ENCODE measurements around the gene NRAS.

NRAS gene

DNA sequence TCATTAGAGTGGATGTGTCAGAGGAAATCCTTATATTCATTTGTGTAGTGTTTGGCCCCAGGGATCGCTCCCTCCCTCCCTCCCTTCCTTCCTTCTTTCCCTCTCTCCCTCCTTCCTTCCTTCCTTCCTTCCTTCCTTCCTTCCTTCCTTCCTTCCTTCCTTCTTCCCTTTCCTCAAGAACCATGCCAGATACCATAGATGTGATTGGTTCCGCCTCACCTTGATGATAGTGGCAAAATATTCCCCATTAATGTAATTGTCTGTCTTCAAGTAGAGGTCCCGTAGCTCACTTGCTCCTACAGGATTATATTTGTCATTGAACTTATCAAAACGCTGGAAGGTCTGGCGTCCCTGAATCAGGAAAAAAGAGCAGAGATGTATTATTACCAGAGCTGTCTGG, 38.9 kb downstream of the NRAS start:
- H3K4me3 ChIP-seq (ENCODE audit: low read depth, low read length) = no peak overlapping the region
- TF ChIP-seq CTCF (IDR thresholded peaks at IDR 0.05; ENCODE audit: borderline replicate concordance, insufficient read depth, low read depth, low read length) = no peak

DNA sequence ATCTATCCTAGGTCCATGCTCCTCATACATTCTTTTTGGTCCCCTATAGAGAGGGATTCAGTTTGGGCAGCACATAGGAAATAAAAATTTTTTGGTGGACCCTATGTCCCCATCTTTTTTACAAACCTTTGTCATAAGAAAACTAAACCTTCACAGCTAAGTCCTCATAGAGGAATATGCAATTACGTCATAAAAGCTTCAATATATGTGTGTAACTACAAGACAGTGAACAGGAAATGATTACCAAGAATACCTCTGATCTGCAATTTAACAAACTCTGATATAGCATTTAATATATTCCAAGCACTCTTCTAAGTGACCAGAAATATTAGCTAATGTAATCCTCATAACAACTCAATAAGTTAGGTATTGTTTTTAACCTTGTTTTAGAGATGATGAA, 40.5 kb downstream of the NRAS start:
- H3K4me3 ChIP-seq (ENCODE audit: low read depth, low read length) = no peak overlapping the region
- no peak for TF ChIP-seq CTCF (IDR thresholded peaks at IDR 0.05; ENCODE audit: borderline replicate concordance, insufficient read depth, low read depth, low read length)

DNA sequence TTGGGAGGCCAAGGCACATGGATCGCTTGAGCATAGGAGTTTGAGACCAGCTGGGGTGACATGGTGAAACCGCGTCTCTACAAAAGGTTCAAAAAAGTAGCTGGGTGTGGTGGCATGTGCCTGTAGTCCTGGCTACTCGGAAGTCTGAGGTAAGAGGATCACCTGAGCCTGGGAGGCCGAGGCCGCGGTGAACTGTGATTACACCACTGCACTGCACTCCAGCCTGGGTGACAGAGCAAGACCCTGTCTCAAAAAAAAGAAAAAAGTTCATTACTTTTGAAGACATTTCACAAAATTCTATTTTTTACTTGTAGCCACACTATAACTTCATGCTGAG, 44.7 kb downstream of the NRAS start:
- no peak overlapping the region for H3K4me3 ChIP-seq (ENCODE audit: low read depth, low read length)
- TF ChIP-seq CTCF (IDR thresholded peaks at IDR 0.05; ENCODE audit: borderline replicate concordance, insufficient read depth, low read depth, low read length) = no peak

DNA sequence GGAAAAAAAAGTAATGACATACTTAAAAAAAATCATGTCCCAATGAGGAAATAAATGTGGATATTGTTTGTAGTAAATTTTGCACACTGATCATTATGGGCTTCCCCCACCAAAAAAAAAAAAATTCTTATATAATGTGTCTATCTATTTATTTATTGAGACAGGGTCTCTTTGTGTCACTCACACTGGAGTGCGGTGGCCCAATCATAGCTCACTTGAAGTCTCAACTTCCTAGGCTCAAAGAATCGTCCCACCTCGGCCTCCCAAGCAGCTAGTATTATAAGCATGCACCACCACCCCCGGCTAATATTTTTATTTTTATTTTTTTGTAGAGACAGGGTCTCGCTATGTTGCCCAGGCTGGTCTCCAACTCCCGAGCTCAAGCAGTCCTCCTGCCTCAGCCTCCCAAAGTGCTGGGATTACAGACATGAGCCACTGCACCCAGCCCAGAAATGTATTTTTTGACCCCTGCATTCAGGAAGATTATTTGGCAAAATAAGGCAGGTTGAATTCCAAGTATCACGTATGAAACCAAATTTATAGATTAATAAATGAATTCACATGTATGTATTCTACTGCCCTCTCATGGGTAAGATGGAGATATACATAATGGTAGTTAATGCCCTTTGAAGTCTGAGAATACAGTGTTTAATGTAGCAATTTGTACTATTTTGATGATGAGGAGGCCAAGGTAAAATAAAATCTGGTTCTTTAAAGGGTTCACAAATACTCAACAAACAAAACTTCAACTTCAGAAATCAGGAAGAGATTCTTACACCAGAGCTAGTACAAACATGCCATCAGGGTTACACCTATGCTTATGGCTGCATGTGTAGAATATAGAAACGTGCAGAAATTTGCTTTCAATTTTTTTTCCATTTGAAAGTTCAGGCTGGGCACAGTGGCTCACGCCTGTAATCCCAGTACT, 45.3 kb downstream of the NRAS start:
- TF ChIP-seq CTCF (IDR thresholded peaks at IDR 0.05; ENCODE audit: borderline replicate concordance, insufficient read depth, low read depth, low read length) = no peak
- H3K4me3 ChIP-seq (ENCODE audit: low read depth, low read length) = no peak overlapping the region

DNA sequence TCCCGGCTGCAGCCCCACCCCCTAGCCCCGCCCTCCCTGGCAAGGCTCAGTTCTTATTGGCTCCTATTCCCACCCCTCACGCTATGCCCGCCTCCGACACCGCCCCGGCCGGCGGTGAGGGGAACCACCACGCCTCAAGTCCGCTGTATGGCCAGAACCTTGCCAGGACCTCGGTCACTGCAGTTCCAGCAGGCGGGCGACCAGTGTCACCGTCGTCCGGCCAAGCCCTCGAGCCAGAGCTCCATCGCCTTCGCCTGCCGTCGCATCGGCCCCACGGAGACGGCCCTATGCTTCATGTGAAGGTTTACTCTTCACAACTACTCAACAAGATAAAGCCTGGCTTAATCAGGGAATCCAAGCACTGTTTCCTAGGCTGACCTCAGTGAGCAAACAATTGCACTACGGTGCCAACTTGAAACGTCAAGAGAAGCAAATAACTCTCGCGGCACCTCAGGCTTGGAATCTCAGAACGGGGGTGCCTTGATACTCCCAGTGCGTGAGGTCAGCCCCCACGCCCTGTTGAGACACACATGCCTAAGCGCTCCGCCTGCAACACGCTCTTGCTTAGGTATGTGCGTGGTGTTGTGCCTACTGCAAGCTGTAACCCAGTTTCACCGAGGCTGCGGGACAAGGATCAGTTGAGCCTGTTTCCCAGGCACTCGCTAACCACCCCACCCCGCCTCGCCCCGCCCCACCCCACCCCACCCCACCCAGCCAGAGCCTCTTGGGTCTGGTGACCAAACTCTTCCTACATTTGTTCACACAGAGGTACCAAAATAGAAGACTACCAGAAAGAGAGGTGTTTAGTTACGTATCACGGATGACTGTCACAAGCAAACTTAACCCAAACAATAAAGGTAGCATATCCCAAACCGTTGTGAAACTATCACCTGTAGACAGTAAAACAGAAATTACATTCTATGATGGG, 46.2 kb downstream of the NRAS start:
- TF ChIP-seq CTCF (IDR thresholded peaks at IDR 0.05; ENCODE audit: borderline replicate concordance, insufficient read depth, low read depth, low read length) = no peak
- peak overlapping the region; percentile 65 for H3K4me3 ChIP-seq (ENCODE audit: low read depth, low read length)

GRCh38 chr1:114669562-114670082, 46.9 kb downstream of the NRAS start, which contains the start of gene DENND2C:
TSS of gene DENND2C (minus strand) at chr1:114670049. CDS start at chr1:114625984, 44,065 bp downstream.
- TF ChIP-seq CTCF (IDR thresholded peaks at IDR 0.05; ENCODE audit: borderline replicate concordance, insufficient read depth, low read depth, low read length) = 0 out of 2 replicates have a peak, but pooled peaks have one; percentile 16
- peak within 1 kb of the TSS; percentile 65 for H3K4me3 ChIP-seq (ENCODE audit: low read depth, low read length)
